CD8-positive, alpha-beta memory T cell (primary cell): ENCODE measurements around the gene TNS1. TPM values are rescaled to one million over a fixed set of nuclear protein-coding genes. Genes with fewer than 3 reads are reported as not detected.
"Not testable (repeated sequence)": the region's sequence is repeated elsewhere in the genome, so short reads cannot be mapped to it uniquely, and the experiment has no call there.

Source experiments
- CTCF ChIA-PET: fragments of 350-600 bp; sonication (Branson Sonifier 250); formaldehyde crosslinking; loops from one replicate; lab custom pipeline; 2021; ENCODE audit warnings: antibody characterized with exemption; lab: Charles Lee
- POLR2A ChIA-PET: fragments of 350-600 bp; sonication (Branson Sonifier 250); formaldehyde crosslinking; loops from one replicate; lab custom pipeline; 2021; ENCODE audit warnings: antibody characterized with exemption; lab: Charles Lee
- DNase-seq, 5 donors: peaks; one replicate each; pipeline versions ENCODE4 v3.0.0 to v3.0.0-alpha.2; 2020 to 2022; ENCODE audit warnings: mixed read lengths in 1 of 5
- H3K27ac ChIP-seq: one replicate; pipeline ENCODE4 v1.7.0; 2013; ENCODE audit warnings: low read depth, mild to moderate bottlenecking, low read length, moderate library complexity
- H3K27me3 ChIP-seq: 2 replicates; pipeline ENCODE4 v1.7.0; 2013; ENCODE audit warnings: low read length, mild to moderate bottlenecking; ENCODE audit not compliant: insufficient read depth, poor library complexity, severe bottlenecking
- H3K36me3 ChIP-seq: 2 replicates; pipeline ENCODE4 v1.7.0; 2013; ENCODE audit warnings: mild to moderate bottlenecking, low read length, moderate library complexity; ENCODE audit not compliant: insufficient read depth
- H3K4me1 ChIP-seq: 2 replicates; pipeline ENCODE4 v1.7.0; 2013; ENCODE audit warnings: mild to moderate bottlenecking, low read length, moderate library complexity; ENCODE audit not compliant: insufficient read depth
- H3K4me3 ChIP-seq: 2 replicates; pipeline ENCODE4 v1.7.0; 2013; ENCODE audit warnings: mild to moderate bottlenecking, low read length
- H3K9me3 ChIP-seq: 2 replicates; pipeline ENCODE4 v1.7.0; 2013; ENCODE audit warnings: mild to moderate bottlenecking, low read length
- H3K27ac Mint-ChIP-seq, 8 donors: one replicate each; pipeline ENCODE4 v1.8.0; 2020 to 2021; ENCODE audit warnings: mixed read lengths in 8 of 8, mild to moderate bottlenecking in 6 of 8, inconsistent platforms in 3 of 8, moderate library complexity in 3 of 8
- H3K27me3 Mint-ChIP-seq, 2 donors: one replicate each; pipeline ENCODE4 v1.8.0; 2020 to 2021; ENCODE audit warnings: mixed read lengths in 2 of 2, mild to moderate bottlenecking in 1 of 2, moderate library complexity in 1 of 2
- H3K36me3 Mint-ChIP-seq, 3 donors: one replicate each; pipeline ENCODE4 v1.8.0; 2020 to 2021; ENCODE audit warnings: mixed read lengths in 3 of 3, inconsistent platforms in 1 of 3, mild to moderate bottlenecking in 1 of 3
- H3K4me1 Mint-ChIP-seq, 3 donors: one replicate each; pipeline ENCODE4 v1.8.0; 2020 to 2021; ENCODE audit warnings: mixed read lengths in 3 of 3, inconsistent platforms in 1 of 3, mild to moderate bottlenecking in 1 of 3
- H3K4me3 Mint-ChIP-seq, 7 donors: one replicate each; pipeline ENCODE4 v1.8.0; 2020 to 2021; ENCODE audit warnings: mixed read lengths in 7 of 7, mild to moderate bottlenecking in 6 of 7, moderate library complexity in 4 of 7, inconsistent platforms in 2 of 7
- H3K9me3 Mint-ChIP-seq, 5 donors: one replicate each; pipeline ENCODE4 v1.8.0; 2020 to 2022; ENCODE audit warnings: mixed read lengths in 5 of 5, mild to moderate bottlenecking in 3 of 5, moderate library complexity in 2 of 5, inconsistent platforms in 1 of 5
- polyA plus RNA-seq: library from polyadenylated mRNA; unstranded; fragments of 300-500 nt; fragmentation: Illumina TruSeq; gene quantifications from one replicate; pipeline ENCODE4 v1.2.3, GENCODE V29; 2021
- total RNA-seq, 2 experiments: library from RNA; stranded (reverse); gene quantifications; one replicate each; pipeline ENCODE4 v1.2.3, GENCODE V29; 2021

TNS1 gene
- 1 to 10 TPM; 1.1 to 1.8 TPM for total RNA-seq
- polyA plus RNA-seq: not detected

DNA sequence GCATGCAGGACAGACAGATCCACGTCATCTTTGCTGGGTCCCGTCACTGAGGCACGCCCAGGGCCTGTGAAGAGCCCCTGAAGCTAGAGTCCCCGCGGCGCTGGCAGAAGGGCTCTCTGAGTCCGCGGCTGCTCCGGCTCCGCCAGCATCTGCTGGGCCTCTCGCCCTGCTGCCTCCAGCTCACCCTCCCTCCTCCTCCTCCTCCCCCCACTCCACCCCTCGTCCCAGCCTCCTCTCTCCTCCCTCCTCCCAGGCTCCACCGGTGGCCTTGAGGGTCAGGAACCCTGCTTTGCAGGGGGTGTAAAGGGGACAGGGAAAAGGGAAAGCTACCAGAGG is at the start of gene TNS1:
TNS1 (minus strand) TSS at position 151 of the 336 bp plus-strand sequence; CDS start at position 28, 123 bp downstream.
- CTCF ChIA-PET: no interaction called here
- peaks cover 21 to 31% of the 10 kb centered on the region in 2 donors for H3K27me3 Mint-ChIP-seq
- H3K4me1 Mint-ChIP-seq: no peaks in the 10 kb centered on the region
- H3K27ac Mint-ChIP-seq: peak within 1 kb of the TSS in 1 of 8 donors; percentile 84
- Histone ChIP-seq H3K9me3 (no peaks in the 10 kb centered on the region), H3K36me3 (no peaks in the 10 kb centered on the region), H3K4me1 (no peaks in the 10 kb centered on the region), H3K27me3 (no peaks in the 10 kb centered on the region), H3K27ac (no peak within 1 kb of the TSS), H3K4me3 (no peak within 1 kb of the TSS)
- no peak within 1 kb of the TSS for H3K4me3 Mint-ChIP-seq
- POLR2A ChIA-PET: no interaction called here
- no peaks in the 10 kb centered on the region for H3K9me3 Mint-ChIP-seq
- H3K36me3 Mint-ChIP-seq: no peaks in the 10 kb centered on the region
- DNase-seq: no peak

GRCh38 chr2:218051903-218052302 is 49.1 kb upstream of the TNS1 start:
- Histone ChIP-seq H3K4me3 (no peak overlapping the region), H3K27me3 (no peaks in the 10 kb centered on the region), H3K4me1 (no peaks in the 10 kb centered on the region), H3K36me3 (no peaks in the 10 kb centered on the region), H3K27ac (no peak overlapping the region), H3K9me3 (no peaks in the 10 kb centered on the region)
- no peak for DNase-seq
- Mint-ChIP-seq H3K36me3 (peaks cover 0 to 11% (median 0%) of the 10 kb centered on the region in 3 donors), H3K27me3 (peaks cover 18 to 48% of the 10 kb centered on the region in 2 donors), H3K27ac (peak overlapping the region in 1 of 8 donors; percentile 48), H3K4me3 (no peak overlapping the region), H3K9me3 (peaks cover 18 to 24% (median 22%) of the 10 kb centered on the region in 5 donors), H3K4me1 (no peaks in the 10 kb centered on the region)
- POLR2A ChIA-PET: no interaction called here
- CTCF ChIA-PET: interaction anchor here (1.2 kb wide), 1 partner anchor 17 kb away, joined by 3 read pairs; the partner anchor contains the start of gene RUFY4

GRCh38 chr2:218047536-218048225 is 44.9 kb upstream of the TNS1 start:
- no peak overlapping the region for H3K4me3 ChIP-seq
- no peaks in the 10 kb centered on the region for H3K36me3 ChIP-seq
- ChIA-PET CTCF (interaction anchor here (1.7 kb wide), 1 partner anchor 13 kb away, joined by 5 read pairs; no protein-coding TSS in a partner anchor), POLR2A (no interaction called here)
- H3K27ac Mint-ChIP-seq: no peak overlapping the region
- DNase-seq: no peak
- no peak overlapping the region for H3K4me3 Mint-ChIP-seq
- no peaks in the 10 kb centered on the region for H3K4me1 ChIP-seq
- no peak overlapping the region for H3K27ac ChIP-seq
- peaks cover 22 to 27% (median 23%) of the 10 kb centered on the region in 5 donors for H3K9me3 Mint-ChIP-seq
- H3K9me3 ChIP-seq: no peaks in the 10 kb centered on the region
- peaks cover 15 to 34% of the 10 kb centered on the region in 2 donors for H3K27me3 Mint-ChIP-seq
- peaks cover 0 to 20% (median 6%) of the 10 kb centered on the region in 3 donors for H3K36me3 Mint-ChIP-seq
- no peaks in the 10 kb centered on the region for H3K27me3 ChIP-seq
- H3K4me1 Mint-ChIP-seq: no peaks in the 10 kb centered on the region

DNA sequence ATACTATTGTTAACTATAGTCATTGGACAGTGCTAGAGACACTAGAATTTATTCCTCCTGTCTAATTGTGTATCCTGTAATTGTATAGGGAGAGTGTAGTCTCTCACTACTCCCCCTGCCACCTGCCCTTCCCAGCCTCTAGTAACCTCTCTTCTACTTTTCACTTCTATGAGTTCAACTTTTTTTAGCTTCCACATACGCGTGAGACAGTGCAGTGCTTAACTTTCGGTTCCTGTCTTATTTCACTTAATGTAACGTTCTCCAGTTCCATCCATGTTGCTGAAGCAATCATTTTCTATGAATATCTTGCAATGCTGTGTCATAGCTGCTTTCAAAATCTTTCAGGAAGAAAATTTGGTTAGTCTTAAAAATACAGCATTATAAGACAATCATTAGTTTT is 43.4 kb upstream of the TNS1 start:
- Histone ChIP-seq H3K9me3 (no peaks in the 10 kb centered on the region), H3K27ac (no peak overlapping the region), H3K4me3 (no peak overlapping the region), H3K36me3 (no peaks in the 10 kb centered on the region), H3K27me3 (no peaks in the 10 kb centered on the region), H3K4me1 (no peaks in the 10 kb centered on the region)
- Mint-ChIP-seq H3K4me3 (no peak overlapping the region), H3K36me3 (peaks cover 0 to 23% (median 7%) of the 10 kb centered on the region in 3 donors), H3K27ac (no peak overlapping the region), H3K9me3 (peaks cover 16 to 23% (median 19%) of the 10 kb centered on the region in 5 donors), H3K27me3 (peaks cover 15 to 28% of the 10 kb centered on the region in 2 donors), H3K4me1 (peaks cover 0 to 4% (median 2%) of the 10 kb centered on the region in 3 donors)
- DNase-seq: no peak
- CTCF ChIA-PET: interaction anchor here (1.4 to 1.7 kb wide), 2 partner anchors 11 to 23 kb away, joined by 3 to 5 read pairs; partner anchors contain the start of gene RUFY4
- POLR2A ChIA-PET: no interaction called here

- H3K4me1 Mint-ChIP-seq: not testable (repeated sequence)
Observed at GRCh38 chr2:218044599-218044998, 41.8 kb upstream of the TNS1 start.

GRCh38 chr2:218043701-218044109 is 40.9 kb upstream of the TNS1 start:
- Mint-ChIP-seq H3K27me3 (peaks cover 11 to 34% of the 10 kb centered on the region in 2 donors), H3K27ac (no peak overlapping the region), H3K9me3 (peaks cover under 1 to 8% (median 5%) of the 10 kb centered on the region in 5 donors), H3K36me3 (peaks cover 0 to 12% (median 7%) of the 10 kb centered on the region in 3 donors), H3K4me1 (peaks cover 0 to 4% (median 2%) of the 10 kb centered on the region in 3 donors), H3K4me3 (no peak overlapping the region)
- DNase-seq: no peak
- Histone ChIP-seq H3K36me3 (no peaks in the 10 kb centered on the region), H3K27me3 (no peaks in the 10 kb centered on the region), H3K4me1 (no peaks in the 10 kb centered on the region), H3K9me3 (no peaks in the 10 kb centered on the region), H3K4me3 (no peak overlapping the region), H3K27ac (no peak overlapping the region)
- ChIA-PET POLR2A (no interaction called here), CTCF (interaction anchor here (1.5 kb wide), 1 partner anchor 25 kb away, joined by 4 read pairs; the partner anchor contains the start of gene RUFY4)

More at GRCh38 chr2:218044599-218044998, 41.8 kb upstream of the TNS1 start:
- H3K9me3 ChIP-seq, H3K27ac ChIP-seq, H3K4me1 ChIP-seq, DNase-seq, H3K36me3 ChIP-seq, H3K4me3 Mint-ChIP-seq, H3K27me3 ChIP-seq, POLR2A ChIA-PET, H3K27ac Mint-ChIP-seq, H3K4me3 ChIP-seq: not testable (repeated sequence)
- CTCF ChIA-PET: interaction anchor here (1.2 to 1.5 kb wide), 2 partner anchors 9 to 25 kb away, joined by 3 to 4 read pairs; partner anchors contain the start of gene RUFY4
- peaks cover 8 to 31% of the 10 kb centered on the region in 2 donors for H3K27me3 Mint-ChIP-seq
- H3K9me3 Mint-ChIP-seq: peaks cover 6 to 12% (median 9%) of the 10 kb centered on the region in 5 donors
- peaks cover 0 to 13% (median 7%) of the 10 kb centered on the region in 3 donors for H3K36me3 Mint-ChIP-seq

- H3K27ac ChIP-seq: no peak overlapping the region
- peaks cover 0 to 4% (median 2%) of the 10 kb centered on the region in 3 donors for H3K4me1 Mint-ChIP-seq
- no peaks in the 10 kb centered on the region for H3K36me3 ChIP-seq
- H3K9me3 ChIP-seq: no peaks in the 10 kb centered on the region
- no peaks in the 10 kb centered on the region for H3K27me3 ChIP-seq
- no peak overlapping the region for H3K4me3 ChIP-seq
- no peaks in the 10 kb centered on the region for H3K4me1 ChIP-seq
- ChIA-PET CTCF (interaction anchor here (1.5 kb wide), 1 partner anchor 26 kb away, joined by 4 read pairs; the partner anchor contains the start of gene RUFY4), POLR2A (no interaction called here)
- H3K27me3 Mint-ChIP-seq: peaks cover 12 to 31% of the 10 kb centered on the region in 2 donors
- H3K9me3 Mint-ChIP-seq: peaks cover 0 to 6% (median 4%) of the 10 kb centered on the region in 5 donors
- peaks cover 0 to 12% (median 7%) of the 10 kb centered on the region in 3 donors for H3K36me3 Mint-ChIP-seq
- no peak overlapping the region for H3K27ac Mint-ChIP-seq
- no peak for DNase-seq
- no peak overlapping the region for H3K4me3 Mint-ChIP-seq
Observed at GRCh38 chr2:218043100-218043499, 40.3 kb upstream of the TNS1 start.
